Sigmoid colon (tissue), 7 donors: ENCODE measurements around the gene C6orf58. TPM values are rescaled to one million over a fixed set of nuclear protein-coding genes. Genes with fewer than 3 reads are reported as not detected.

Experiments used
- DNase-seq: peaks from one replicate; pipeline ENCODE4 v3.0.0-alpha.2; 2019
- H3K27ac ChIP-seq, 4 donors: fragments of 200-600 bp; sonication (generic); one replicate each; pipeline ENCODE4 v1.5.1; 2016 to 2019; ENCODE audit warnings: mild to moderate bottlenecking in 1 of 4
- H3K27me3 ChIP-seq, 3 donors: fragments of 200-600 bp; sonication (generic); one replicate each; pipeline ENCODE4 v1.5.1; 2019; ENCODE audit warnings: mild to moderate bottlenecking in 1 of 3
- H3K36me3 ChIP-seq, 4 donors: fragments of 200-600 bp; sonication (generic); one replicate each; pipeline ENCODE4 v1.5.1; 2016 to 2019
- H3K4me1 ChIP-seq, 4 donors: fragments of 200-600 bp; sonication (generic); one replicate each; pipeline ENCODE4 v1.5.1; 2017 to 2019
- H3K4me3 ChIP-seq, 4 donors: fragments of 200-600 bp; sonication (generic); one replicate each; pipeline ENCODE4 v1.5.1; 2017 to 2019; ENCODE audit warnings: mild to moderate bottlenecking in 2 of 4, moderate library complexity in 1 of 4
- H3K9me3 ChIP-seq, 4 donors: fragments of 200-600 bp in 3 of 4; sonication (generic) in 3 of 4; one replicate each; pipeline versions ENCODE4 v1.5.1 to v1.6.1; 2013 to 2019
- CTCF ChIP-seq, 4 experiments: fragments of 450-650 bp in 3 of 4; fragments of 200-600 bp in 1 of 4; IDR thresholded peaks; one replicate each; pipeline ENCODE4 v1.5.1; 2016 to 2019; ENCODE audit warnings: antibody characterized with exemption in 4 of 4, mild to moderate bottlenecking in 3 of 4, moderate library complexity in 2 of 4
- EP300 ChIP-seq, 4 donors: sonication (generic); formaldehyde crosslinking; IDR thresholded peaks; one replicate each; pipeline ENCODE4 v1.6.1; 2017; ENCODE audit warnings: antibody characterized with exemption in 4 of 4
- POLR2A ChIP-seq, 2 donors: fragments of 450-650 bp; IDR thresholded peaks; one replicate each; pipeline ENCODE4 v1.6.1; 2016; ENCODE audit warnings: antibody characterized with exemption in 2 of 2, mild to moderate bottlenecking in 2 of 2, moderate library complexity in 2 of 2
- POLR2AphosphoS5 ChIP-seq, 4 donors: sonication (generic); formaldehyde crosslinking; IDR thresholded peaks; one replicate each; pipeline ENCODE4 v1.6.1; 2017; ENCODE audit warnings: antibody characterized with exemption in 4 of 4
- WGBS, 2 donors: extraction: QIAGEN DNeasy Blood & Tissue Kit; methylation state at CpG; one replicate each; pipeline ENCODE4 v1.1.7; 2013; 5-methylcytosine and 5-hydroxymethylcytosine counted together
- intact Hi-C: fragments of 100-400 bp; cut with DNase I; formaldehyde crosslinking; loops from one replicate; pipeline ENCODE4 v1.15.1; 2023
- polyA plus RNA-seq, 3 donors: library from polyadenylated mRNA; stranded (reverse); fragments of 200-250 nt; gene quantifications; one replicate each; pipeline ENCODE4 v1.2.3, GENCODE V29; 2013
- total RNA-seq, 4 donors: library from RNA; depleted of rRNA; stranded (reverse); fragments of >200 nt; gene quantifications; one replicate each; pipeline ENCODE4 v1.1.0, GENCODE V29; 2016
- donor health status: healthy with polysubstance abuse.
- donor health status: Bipolar disorder and iron deficiency.
- donor health status: healthy.

C6orf58 gene
- total and polyA plus RNA-seq, 7 donors: not detected

GRCh38 chr6:127570739-127571389, 6.1 kb upstream of the C6orf58 start:
- no peaks in the 10 kb centered on the region for H3K4me1 ChIP-seq
- DNase-seq: no peak
- intact Hi-C loops: no loop called here
- H3K36me3 ChIP-seq: no peaks in the 10 kb centered on the region
- no peak overlapping the region for H3K27ac ChIP-seq
- no peak overlapping the region for H3K4me3 ChIP-seq
- no peaks in the 10 kb centered on the region for H3K27me3 ChIP-seq
- no peak for TF ChIP-seq POLR2A (IDR thresholded peaks at IDR 0.05)
- no peak for TF ChIP-seq CTCF (IDR thresholded peaks at IDR 0.05)
- no peak for TF ChIP-seq POLR2AphosphoS5 (IDR thresholded peaks at IDR 0.05)
- no peak for TF ChIP-seq EP300 (IDR thresholded peaks at IDR 0.05)
- 17 to 53% methylated on average over 1 of the region's 1 CpG for WGBS, 2 donors
- no peaks in the 10 kb centered on the region for H3K9me3 ChIP-seq

GRCh38 chr6:127578900-127579299, 1.9 kb downstream of the C6orf58 start:
- Histone ChIP-seq H3K9me3 (no peaks in the 10 kb centered on the region), H3K4me1 (no peaks in the 10 kb centered on the region), H3K36me3 (no peaks in the 10 kb centered on the region), H3K27ac (no peak overlapping the region), H3K27me3 (no peaks in the 10 kb centered on the region), H3K4me3 (no peak overlapping the region)
- TF ChIP-seq POLR2AphosphoS5 (IDR thresholded peaks at IDR 0.05): no peak
- no peak for TF ChIP-seq CTCF (IDR thresholded peaks at IDR 0.05)
- TF ChIP-seq EP300 (IDR thresholded peaks at IDR 0.05): no peak
- no peak for TF ChIP-seq POLR2A (IDR thresholded peaks at IDR 0.05)
- 51 to 69% methylated on average over 3 of the region's 3 CpGs for WGBS, 2 donors
- DNase-seq: no peak
- intact Hi-C loops: no loop called here

- no peaks in the 10 kb centered on the region for H3K36me3 ChIP-seq
- no peak overlapping the region for H3K27ac ChIP-seq
- DNase-seq: no peak
- H3K4me3 ChIP-seq: no peak overlapping the region
- TF ChIP-seq EP300 (IDR thresholded peaks at IDR 0.05) (no peak), CTCF (IDR thresholded peaks at IDR 0.05) (no peak)
- intact Hi-C loops: no loop called here
- no peaks in the 10 kb centered on the region for H3K27me3 ChIP-seq
- no peaks in the 10 kb centered on the region for H3K9me3 ChIP-seq
- H3K4me1 ChIP-seq: no peaks in the 10 kb centered on the region
These were observed 4.6 kb downstream of the C6orf58 start for GRCh38 chr6:127581576-127581975.

GRCh38 chr6:127582777-127583462, 5.9 kb downstream of the C6orf58 start:
- DNase-seq: no peak
- Histone ChIP-seq H3K4me1 (no peaks in the 10 kb centered on the region), H3K27ac (no peak overlapping the region), H3K27me3 (no peaks in the 10 kb centered on the region), H3K9me3 (no peaks in the 10 kb centered on the region), H3K4me3 (no peak overlapping the region), H3K36me3 (no peaks in the 10 kb centered on the region)
- intact Hi-C loops: no loop called here
- WGBS, 2 donors: 82 to 83% methylated on average over 4 of the region's 4 CpGs
- TF ChIP-seq EP300 (IDR thresholded peaks at IDR 0.05) (no peak), POLR2AphosphoS5 (IDR thresholded peaks at IDR 0.05) (no peak), POLR2A (IDR thresholded peaks at IDR 0.05) (no peak), CTCF (IDR thresholded peaks at IDR 0.05) (no peak)
